Osteocyte (in vitro differentiated cells): Measurements from ENCODE around the gene ARHGEF37. TPM values are rescaled to one million over a fixed set of nuclear protein-coding genes. Genes with fewer than 3 reads are reported as not detected.

Source experiments
- DNase-seq: peaks from one replicate; pipeline ENCODE4 v3.0.0; 2021; ENCODE audit warnings: mixed read lengths; ENCODE audit not compliant: unreplicated experiment; ENCODE audit errors: extremely low spot score
- H3K27ac Mint-ChIP-seq: one replicate; pipeline ENCODE4 v1.8.0; 2021; ENCODE audit warnings: mild to moderate bottlenecking, mixed read lengths; ENCODE audit not compliant: unreplicated experiment
- H3K27me3 Mint-ChIP-seq: one replicate; pipeline ENCODE4 v1.8.0; 2021; ENCODE audit warnings: mixed read lengths; ENCODE audit not compliant: unreplicated experiment
- H3K36me3 Mint-ChIP-seq: one replicate; pipeline ENCODE4 v1.8.0; 2021; ENCODE audit warnings: mixed read lengths; ENCODE audit not compliant: unreplicated experiment
- H3K4me1 Mint-ChIP-seq: one replicate; pipeline ENCODE4 v1.8.0; 2021; ENCODE audit warnings: mixed read lengths; ENCODE audit not compliant: unreplicated experiment
- H3K4me3 Mint-ChIP-seq: one replicate; pipeline ENCODE4 v1.8.0; 2021; ENCODE audit warnings: mild to moderate bottlenecking, moderate library complexity, mixed read lengths; ENCODE audit not compliant: unreplicated experiment
- H3K9me3 Mint-ChIP-seq: one replicate; pipeline ENCODE4 v1.8.0; 2021; ENCODE audit warnings: mixed read lengths; ENCODE audit not compliant: unreplicated experiment
- total RNA-seq: library from RNA; stranded (reverse); gene quantifications from 2 replicates; pipeline ENCODE4 v1.2.1, GENCODE V29; 2021
- TF ChIP-seq, protein P1 (sequence below): fragments of 200-600 bp; sonication (generic); IDR thresholded peaks from 2 replicates; pipeline ENCODE4 v1.5.0; 2021; ENCODE audit warnings: antibody characterized with exemption, mild to moderate bottlenecking, moderate library complexity

The ARHGEF37 gene
- total RNA-seq, 1 donor from 2014 or later, result 8.9 TPM

DNA sequence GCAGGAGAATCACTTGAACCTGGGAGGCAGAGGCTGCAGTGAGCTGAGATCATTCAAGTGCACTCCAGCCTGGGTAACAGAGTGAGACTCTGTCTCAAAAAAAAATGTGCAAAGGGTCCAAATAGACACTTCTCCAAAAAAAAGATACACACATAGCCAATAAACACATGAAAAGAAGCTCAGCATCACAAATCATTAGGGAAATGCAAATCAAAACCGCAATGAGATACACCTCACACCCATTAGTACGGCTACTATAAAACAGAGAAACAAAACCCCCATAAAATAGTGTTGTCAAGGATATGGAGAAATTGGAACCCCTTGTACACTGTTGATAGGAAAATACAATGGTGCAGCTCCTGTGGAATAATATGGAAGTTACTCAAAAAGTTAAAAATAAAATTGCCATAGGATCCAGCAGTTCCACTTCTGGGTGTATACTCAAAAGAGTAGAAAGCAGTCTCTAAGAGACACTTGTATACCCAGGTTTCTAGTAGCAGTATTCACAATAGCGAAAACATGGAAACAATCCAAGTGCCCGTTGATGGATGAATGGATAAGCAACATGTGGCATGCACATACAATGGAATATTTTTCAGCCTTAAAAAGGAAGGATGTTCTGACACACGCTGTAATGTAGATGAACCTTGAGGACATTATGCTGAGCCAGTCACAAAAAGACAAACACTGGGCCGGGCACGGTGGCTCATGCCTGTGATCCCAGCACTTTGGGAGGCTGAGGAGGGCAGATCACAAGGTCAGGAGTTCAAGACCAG, 91.6 kb downstream of the ARHGEF37 start:
- Mint-ChIP-seq H3K4me3 (no peak overlapping the region), H3K4me1 (no peaks in the 10 kb centered on the region), H3K27ac (no peak overlapping the region), H3K27me3 (peaks cover 36% of the 10 kb centered on the region), H3K36me3 (no peaks in the 10 kb centered on the region), H3K9me3 (peaks cover 4% of the 10 kb centered on the region)
- TF ChIP-seq, protein P1, sequence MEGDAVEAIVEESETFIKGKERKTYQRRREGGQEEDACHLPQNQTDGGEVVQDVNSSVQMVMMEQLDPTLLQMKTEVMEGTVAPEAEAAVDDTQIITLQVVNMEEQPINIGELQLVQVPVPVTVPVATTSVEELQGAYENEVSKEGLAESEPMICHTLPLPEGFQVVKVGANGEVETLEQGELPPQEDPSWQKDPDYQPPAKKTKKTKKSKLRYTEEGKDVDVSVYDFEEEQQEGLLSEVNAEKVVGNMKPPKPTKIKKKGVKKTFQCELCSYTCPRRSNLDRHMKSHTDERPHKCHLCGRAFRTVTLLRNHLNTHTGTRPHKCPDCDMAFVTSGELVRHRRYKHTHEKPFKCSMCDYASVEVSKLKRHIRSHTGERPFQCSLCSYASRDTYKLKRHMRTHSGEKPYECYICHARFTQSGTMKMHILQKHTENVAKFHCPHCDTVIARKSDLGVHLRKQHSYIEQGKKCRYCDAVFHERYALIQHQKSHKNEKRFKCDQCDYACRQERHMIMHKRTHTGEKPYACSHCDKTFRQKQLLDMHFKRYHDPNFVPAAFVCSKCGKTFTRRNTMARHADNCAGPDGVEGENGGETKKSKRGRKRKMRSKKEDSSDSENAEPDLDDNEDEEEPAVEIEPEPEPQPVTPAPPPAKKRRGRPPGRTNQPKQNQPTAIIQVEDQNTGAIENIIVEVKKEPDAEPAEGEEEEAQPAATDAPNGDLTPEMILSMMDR, result no peak
- no peak for DNase-seq

DNA sequence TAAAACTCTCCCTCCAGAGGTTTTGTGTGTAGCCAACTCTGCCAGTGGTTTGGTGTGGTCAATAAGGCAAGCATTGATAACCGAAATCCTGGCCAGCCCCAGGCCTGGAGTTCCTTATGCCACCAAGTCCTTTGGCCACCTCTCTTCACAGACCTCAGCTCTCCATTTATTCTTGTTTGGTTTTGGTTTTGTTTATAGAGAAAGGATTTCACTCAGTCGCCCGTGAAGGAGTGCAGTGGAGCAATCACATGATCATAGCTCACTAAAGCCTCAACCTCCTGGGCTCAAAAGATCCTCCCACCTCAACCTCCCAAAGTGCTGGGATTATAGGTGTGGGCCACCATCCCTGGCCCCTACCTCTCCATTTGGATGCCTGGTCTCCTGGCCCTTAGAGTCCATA, 93.4 kb downstream of the ARHGEF37 start:
- Mint-ChIP-seq H3K27ac (no peak overlapping the region), H3K4me1 (no peaks in the 10 kb centered on the region), H3K4me3 (no peak overlapping the region), H3K9me3 (no peaks in the 10 kb centered on the region), H3K36me3 (no peaks in the 10 kb centered on the region), H3K27me3 (peaks cover 52% of the 10 kb centered on the region)
- DNase-seq, result no peak
- TF ChIP-seq, protein P1, result no peak

DNA sequence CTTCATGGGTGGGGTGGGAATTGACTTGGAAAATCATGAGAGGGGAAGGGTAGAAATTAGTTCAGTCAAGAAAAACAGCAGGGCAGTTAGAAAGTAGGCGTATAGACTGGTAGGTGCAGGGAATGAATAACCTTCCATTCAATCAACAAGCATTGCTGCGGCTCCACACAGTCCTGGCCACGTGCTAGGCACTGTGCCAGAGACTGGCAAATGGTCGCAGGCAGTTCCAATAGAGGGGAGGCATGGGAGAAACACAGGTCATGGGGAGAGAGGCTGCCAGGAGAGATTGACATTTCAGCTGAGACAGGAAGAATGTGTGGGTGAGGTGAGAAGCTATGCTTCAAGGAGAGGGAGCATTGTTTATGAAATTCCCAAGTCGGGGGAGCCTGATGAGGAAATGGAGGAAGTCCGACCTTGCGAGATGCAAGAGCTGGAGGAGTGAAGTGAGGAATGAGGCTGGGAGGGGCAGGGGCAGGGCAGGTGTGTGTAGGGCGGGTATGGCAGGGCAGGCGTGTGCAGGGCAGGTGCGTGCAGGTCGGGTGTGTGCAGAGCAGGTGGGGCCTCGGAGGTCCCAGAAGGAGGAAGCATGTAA, 94.4 kb downstream of the ARHGEF37 start:
- Mint-ChIP-seq H3K36me3 (no peaks in the 10 kb centered on the region), H3K27ac (no peak overlapping the region), H3K9me3 (no peaks in the 10 kb centered on the region), H3K27me3 (peaks cover 61% of the 10 kb centered on the region), H3K4me1 (no peaks in the 10 kb centered on the region), H3K4me3 (no peak overlapping the region)
- DNase-seq, result no peak
- TF ChIP-seq, protein P1, result no peak

DNA sequence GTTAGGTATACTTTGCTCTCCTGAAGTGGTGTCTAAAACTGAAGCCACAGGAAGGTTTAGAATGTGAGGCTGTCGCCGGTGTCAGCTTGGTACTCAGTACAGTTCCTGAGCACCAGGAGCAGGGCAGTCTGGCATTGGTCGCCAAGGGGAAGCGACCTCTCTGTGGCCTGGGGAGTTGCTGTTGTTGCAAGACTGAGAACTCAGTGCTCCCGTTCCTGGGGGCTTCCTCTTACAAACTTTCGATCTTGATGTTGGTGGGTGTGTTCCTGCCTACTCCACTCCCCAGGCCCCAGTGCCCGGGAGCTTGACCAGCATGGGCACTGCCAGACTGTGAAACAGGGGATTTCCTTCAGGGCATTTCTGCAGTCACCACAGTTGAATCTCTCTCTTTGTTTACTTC, 96.4 kb downstream of the ARHGEF37 start:
- no peaks in the 10 kb centered on the region for H3K4me1 Mint-ChIP-seq
- no peak overlapping the region for H3K27ac Mint-ChIP-seq
- H3K36me3 Mint-ChIP-seq, result no peaks in the 10 kb centered on the region
- no peaks in the 10 kb centered on the region for H3K9me3 Mint-ChIP-seq
- TF ChIP-seq, protein P1, result no peak
- DNase-seq, result no peak
- no peak overlapping the region for H3K4me3 Mint-ChIP-seq
- H3K27me3 Mint-ChIP-seq, result peaks cover 60% of the 10 kb centered on the region
